ENCODE measurements around the gene PADI3. TPM values are rescaled to one million over a fixed set of nuclear protein-coding genes. Genes with fewer than 3 reads are reported as not detected.
A peak's percentile ranks its signal among the peaks of the same experiment; 100 is the strongest.
"Not testable (repeated sequence)": the region's sequence is repeated elsewhere in the genome, so short reads cannot be mapped to it uniquely, and the experiment has no call there.

PADI3 gene
- total RNA-seq, 1 donor from 2014 or later: 1.1 TPM

GRCh38 chr1:17216078-17216477, 32.8 kb upstream of the PADI3 start:
- no peak for DNase-seq

GRCh38 chr1:17217607-17218006, 31.3 kb upstream of the PADI3 start:
- DNase-seq: no peak

- no peak for DNase-seq
Observed at GRCh38 chr1:17218939-17219338, 30.0 kb upstream of the PADI3 start.

GRCh38 chr1:17220287-17220686, 28.6 kb upstream of the PADI3 start:
- no peak for DNase-seq

- DNase-seq: no peak
Observed at GRCh38 chr1:17222557-17222956, 26.3 kb upstream of the PADI3 start.

- DNase-seq: no peak
Observed at GRCh38 chr1:17224434-17224833, 24.5 kb upstream of the PADI3 start.

GRCh38 chr1:17225140-17225539, 23.8 kb upstream of the PADI3 start:
- DNase-seq: no peak

- no peak for DNase-seq
Observed at GRCh38 chr1:17227358-17227915, 21.5 kb upstream of the PADI3 start.

- no peak for DNase-seq
Observed at GRCh38 chr1:17228619-17229018, 20.3 kb upstream of the PADI3 start.

GRCh38 chr1:17229379-17229778, 19.5 kb upstream of the PADI3 start:
- DNase-seq: no peak

- DNase-seq: no peak
Observed at GRCh38 chr1:17230106-17230505, 18.8 kb upstream of the PADI3 start.

GRCh38 chr1:17230671-17231310, 18.1 kb upstream of the PADI3 start:
- no peak for DNase-seq

GRCh38 chr1:17232759-17233661, 15.9 kb upstream of the PADI3 start:
- DNase-seq: no peak

- no peak for DNase-seq
Observed at GRCh38 chr1:17233675-17234320, 15.1 kb upstream of the PADI3 start.

- no peak for DNase-seq
Observed at GRCh38 chr1:17234405-17234804, 14.5 kb upstream of the PADI3 start.

GRCh38 chr1:17235135-17235885, 13.6 kb upstream of the PADI3 start:
- no peak for DNase-seq

- DNase-seq: peak; percentile 92
Observed at GRCh38 chr1:17236779-17237560, 11.9 kb upstream of the PADI3 start.

GRCh38 chr1:17237561-17237903, 11.4 kb upstream of the PADI3 start:
- DNase-seq: no peak

GRCh38 chr1:17239420-17239819, 9.5 kb upstream of the PADI3 start:
- peak; percentile 88 for DNase-seq

- DNase-seq: not testable (repeated sequence)
Observed at GRCh38 chr1:17241011-17241779, 7.7 kb upstream of the PADI3 start.

GRCh38 chr1:17241780-17242074, 7.2 kb upstream of the PADI3 start:
- DNase-seq: not testable (repeated sequence)

All from tongue (tissue), 2 donors.